ENCODE measurements around the gene PRR30.

- TF ChIP-seq, protein P1, sequence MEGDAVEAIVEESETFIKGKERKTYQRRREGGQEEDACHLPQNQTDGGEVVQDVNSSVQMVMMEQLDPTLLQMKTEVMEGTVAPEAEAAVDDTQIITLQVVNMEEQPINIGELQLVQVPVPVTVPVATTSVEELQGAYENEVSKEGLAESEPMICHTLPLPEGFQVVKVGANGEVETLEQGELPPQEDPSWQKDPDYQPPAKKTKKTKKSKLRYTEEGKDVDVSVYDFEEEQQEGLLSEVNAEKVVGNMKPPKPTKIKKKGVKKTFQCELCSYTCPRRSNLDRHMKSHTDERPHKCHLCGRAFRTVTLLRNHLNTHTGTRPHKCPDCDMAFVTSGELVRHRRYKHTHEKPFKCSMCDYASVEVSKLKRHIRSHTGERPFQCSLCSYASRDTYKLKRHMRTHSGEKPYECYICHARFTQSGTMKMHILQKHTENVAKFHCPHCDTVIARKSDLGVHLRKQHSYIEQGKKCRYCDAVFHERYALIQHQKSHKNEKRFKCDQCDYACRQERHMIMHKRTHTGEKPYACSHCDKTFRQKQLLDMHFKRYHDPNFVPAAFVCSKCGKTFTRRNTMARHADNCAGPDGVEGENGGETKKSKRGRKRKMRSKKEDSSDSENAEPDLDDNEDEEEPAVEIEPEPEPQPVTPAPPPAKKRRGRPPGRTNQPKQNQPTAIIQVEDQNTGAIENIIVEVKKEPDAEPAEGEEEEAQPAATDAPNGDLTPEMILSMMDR (conservative IDR thresholded peaks at IDR 0.05; ENCODE audit: low read depth, low read length): no peak
- TF ChIP-seq POLR2A (IDR thresholded peaks at IDR 0.05; ENCODE audit: low read depth, low read length) (no peak), MAFK (IDR thresholded peaks at IDR 0.05; ENCODE audit: low read depth, low read length) (no peak), SMC3 (IDR thresholded peaks at IDR 0.05; ENCODE audit: low read depth, low read length) (no peak), RCOR1 (IDR thresholded peaks at IDR 0.05; ENCODE audit: insufficient replicate concordance, low read length) (no peak), RAD21 (IDR thresholded peaks at IDR 0.05; ENCODE audit: low read length) (no peak), NFE2L2 (IDR thresholded peaks at IDR 0.05; ENCODE audit: low read depth, low read length) (no peak)
- TF ChIP-seq, protein P2, sequence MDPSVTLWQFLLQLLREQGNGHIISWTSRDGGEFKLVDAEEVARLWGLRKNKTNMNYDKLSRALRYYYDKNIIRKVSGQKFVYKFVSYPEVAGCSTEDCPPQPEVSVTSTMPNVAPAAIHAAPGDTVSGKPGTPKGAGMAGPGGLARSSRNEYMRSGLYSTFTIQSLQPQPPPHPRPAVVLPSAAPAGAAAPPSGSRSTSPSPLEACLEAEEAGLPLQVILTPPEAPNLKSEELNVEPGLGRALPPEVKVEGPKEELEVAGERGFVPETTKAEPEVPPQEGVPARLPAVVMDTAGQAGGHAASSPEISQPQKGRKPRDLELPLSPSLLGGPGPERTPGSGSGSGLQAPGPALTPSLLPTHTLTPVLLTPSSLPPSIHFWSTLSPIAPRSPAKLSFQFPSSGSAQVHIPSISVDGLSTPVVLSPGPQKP (IDR thresholded peaks at IDR 0.05; ENCODE audit: borderline replicate concordance, low read depth, low read length): no peak
These were observed 3.7 kb downstream of the PRR30 start for GRCh38 chr2:27135478-27135955.

All from IMR-90 (cell line).